ENCODE data around the gene KDELR3. TPM values are rescaled to one million over a fixed set of nuclear protein-coding genes. Genes with fewer than 3 reads are reported as not detected.

Gene KDELR3
- total RNA-seq, 3 donors from 2014 or later (not counting 1 experiment from before 2014, with no cell fraction given) = 0.25 TPM; not detected in 2

GRCh38 chr22:38423512-38424503 lies 44.1 kb upstream of the KDELR3 start:
- Mint-ChIP-seq H3K36me3 (no peaks in the 10 kb centered on the region), H3K27ac (no peak overlapping the region), H3K27me3 (ENCODE audit: low read depth in 2 of 2) (no peaks in the 10 kb centered on the region), H3K4me1 (no peaks in the 10 kb centered on the region), H3K9me3 (no peaks in the 10 kb centered on the region), H3K4me3 (no peak overlapping the region)
- no peaks in the 10 kb centered on the region for H3K9me3 ChIP-seq (ENCODE audit: control insufficient read depth, insufficient read depth, low read length)
- H3K27me3 ChIP-seq (ENCODE audit: control insufficient read depth, insufficient read depth, low read length) = no peaks in the 10 kb centered on the region
- no peak for TF ChIP-seq CTCF (IDR thresholded peaks at IDR 0.05)
- H3K36me3 ChIP-seq (ENCODE audit: control insufficient read depth, insufficient read depth, low read length) = no peaks in the 10 kb centered on the region
- no peaks in the 10 kb centered on the region for H3K4me1 ChIP-seq (ENCODE audit: control insufficient read depth, insufficient read depth, low read length)
- intact Hi-C loops (cut with micrococcal nuclease) = no loop called here
- 85% methylated on average over 18 of the region's 18 CpGs for WGBS (ENCODE audit: insufficient coverage)
- DNase-seq = no peak
- no peak for ATAC-seq
- no peak overlapping the region for H3K27ac ChIP-seq (ENCODE audit: low read length)
- no peak overlapping the region for H3K4me3 ChIP-seq (ENCODE audit: low read length)

- DNase-seq = no peak
- no peak for ATAC-seq
- H3K4me1 ChIP-seq (ENCODE audit: control insufficient read depth, insufficient read depth, low read length) = no peaks in the 10 kb centered on the region
- no peak overlapping the region for H3K4me3 ChIP-seq (ENCODE audit: low read length)
- no peaks in the 10 kb centered on the region for H3K9me3 ChIP-seq (ENCODE audit: control insufficient read depth, insufficient read depth, low read length)
- no peak overlapping the region for H3K27ac ChIP-seq (ENCODE audit: low read length)
- H3K27me3 ChIP-seq (ENCODE audit: control insufficient read depth, insufficient read depth, low read length) = no peaks in the 10 kb centered on the region
- intact Hi-C loops (cut with micrococcal nuclease) = no loop called here
- H3K9me3 Mint-ChIP-seq = no peaks in the 10 kb centered on the region
- WGBS (ENCODE audit: insufficient coverage) = 97% methylated on average over 12 of the region's 12 CpGs
- H3K36me3 Mint-ChIP-seq = no peaks in the 10 kb centered on the region
- no peaks in the 10 kb centered on the region for H3K4me1 Mint-ChIP-seq
- H3K4me3 Mint-ChIP-seq = no peak overlapping the region
- no peaks in the 10 kb centered on the region for H3K27me3 Mint-ChIP-seq (ENCODE audit: low read depth in 2 of 2)
- no peaks in the 10 kb centered on the region for H3K36me3 ChIP-seq (ENCODE audit: control insufficient read depth, insufficient read depth, low read length)
- H3K27ac Mint-ChIP-seq = no peak overlapping the region
- no peak for TF ChIP-seq CTCF (IDR thresholded peaks at IDR 0.05)
Measured at GRCh38 chr22:38424525-38425080, 43.3 kb upstream of the KDELR3 start.

- Histone ChIP-seq H3K4me1 (ENCODE audit: control insufficient read depth, insufficient read depth, low read length) (no peaks in the 10 kb centered on the region), H3K4me3 (ENCODE audit: low read length) (no peak overlapping the region), H3K27ac (ENCODE audit: low read length) (no peak overlapping the region), H3K36me3 (ENCODE audit: control insufficient read depth, insufficient read depth, low read length) (no peaks in the 10 kb centered on the region), H3K9me3 (ENCODE audit: control insufficient read depth, insufficient read depth, low read length) (no peaks in the 10 kb centered on the region), H3K27me3 (ENCODE audit: control insufficient read depth, insufficient read depth, low read length) (no peaks in the 10 kb centered on the region)
- DNase-seq (no peak), ATAC-seq (no peak)
- H3K4me3 Mint-ChIP-seq = no peak overlapping the region
- intact Hi-C loops (cut with micrococcal nuclease) = no loop called here
- no peak overlapping the region for H3K27ac Mint-ChIP-seq
- H3K27me3 Mint-ChIP-seq (ENCODE audit: low read depth in 2 of 2) = no peaks in the 10 kb centered on the region
- H3K9me3 Mint-ChIP-seq = no peaks in the 10 kb centered on the region
- no peaks in the 10 kb centered on the region for H3K4me1 Mint-ChIP-seq
- WGBS (ENCODE audit: insufficient coverage) = 89% methylated on average over 17 of the region's 17 CpGs
- H3K36me3 Mint-ChIP-seq = no peaks in the 10 kb centered on the region
- no peak for TF ChIP-seq CTCF (IDR thresholded peaks at IDR 0.05)
Measured at GRCh38 chr22:38426628-38427027, 41.3 kb upstream of the KDELR3 start.

Measured in natural killer cell (primary cell).